GM23338 (cell line): ENCODE data around the gene SLX4IP. TPM values are rescaled to one million over a fixed set of nuclear protein-coding genes. Genes with fewer than 3 reads are reported as not detected.
A peak's percentile ranks its signal among the peaks of the same experiment; 100 is the strongest.

Experiments used
- ATAC-seq: fragments of 200-7000 bp; cut with Tn5 transposase; 3 replicates; pipeline ENCODE4 v1.9.1; 2020
- DNase-seq: peaks from one replicate; pipeline ENCODE4 v3.0.0-alpha.2; 2015; ENCODE audit warnings: low spot score
- H2AFZ ChIP-seq: fragments of 200-600 bp; sonication (generic); 2 replicates; pipeline ENCODE4 v1.8.0; 2016; ENCODE audit warnings: antibody characterized with exemption, mild to moderate bottlenecking, moderate library complexity
- H3F3A ChIP-seq: fragments of 200-600 bp; sonication (generic); replicated peaks from 2 replicates; pipeline ENCODE4 v1.8.0; 2017; ENCODE audit warnings: antibody characterized with exemption, mixed run types, low read depth
- H3K27ac ChIP-seq: fragments of 200-600 bp; sonication (generic); 2 replicates; pipeline ENCODE4 v1.6.1; 2016; ENCODE audit warnings: low read depth
- H3K27me3 ChIP-seq: fragments of 200-600 bp; sonication (generic); 2 replicates; pipeline ENCODE4 v1.8.0; 2016; ENCODE audit warnings: mild to moderate bottlenecking, mixed run types, moderate library complexity; ENCODE audit not compliant: insufficient read depth
- H3K36me3 ChIP-seq: fragments of 200-600 bp; sonication (generic); 2 replicates; pipeline ENCODE4 v1.8.0; 2016; ENCODE audit warnings: mild to moderate bottlenecking; ENCODE audit not compliant: insufficient read depth
- H3K4me1 ChIP-seq: fragments of 200-600 bp; sonication (generic); 2 replicates; pipeline ENCODE4 v1.8.0; 2016; ENCODE audit warnings: mild to moderate bottlenecking, moderate library complexity; ENCODE audit not compliant: insufficient read depth
- H3K4me2 ChIP-seq: fragments of 200-600 bp; sonication (generic); 2 replicates; pipeline ENCODE4 v1.7.1; 2017; ENCODE audit warnings: mixed run types
- H3K4me3 ChIP-seq: fragments of 200-600 bp; sonication (generic); 2 replicates; pipeline ENCODE4 v1.6.1; 2016; ENCODE audit warnings: mixed run types
- H3K79me2 ChIP-seq: fragments of 200-600 bp; sonication (generic); replicated peaks from 2 replicates; pipeline ENCODE4 v1.8.0; 2017; ENCODE audit warnings: mild to moderate bottlenecking; ENCODE audit not compliant: insufficient read depth
- H3K9me2 ChIP-seq: fragments of 200-600 bp; sonication (generic); 2 replicates; pipeline ENCODE4 v1.8.0; 2017; ENCODE audit not compliant: insufficient read depth
- H4K20me1 ChIP-seq: fragments of 200-600 bp; sonication (generic); replicated peaks from 2 replicates; pipeline ENCODE4 v1.8.0; 2017; ENCODE audit warnings: mild to moderate bottlenecking; ENCODE audit not compliant: insufficient read depth
- H3K27ac Mint-ChIP-seq: 2 replicates; pipeline ENCODE4 v1.8.0; 2020; ENCODE audit warnings: inconsistent platforms, mild to moderate bottlenecking, moderate library complexity, mixed read lengths
- H3K27me3 Mint-ChIP-seq: 3 replicates; pipeline ENCODE4 v1.8.0; 2022; ENCODE audit warnings: low read depth, mild to moderate bottlenecking, moderate library complexity, mixed read lengths, inconsistent platforms; ENCODE audit not compliant: insufficient read depth, poor library complexity
- H3K36me3 Mint-ChIP-seq: 3 replicates; pipeline ENCODE4 v1.8.0; 2021; ENCODE audit warnings: low read depth, mild to moderate bottlenecking, inconsistent platforms, moderate library complexity, mixed read lengths
- H3K4me1 Mint-ChIP-seq: 3 replicates; pipeline ENCODE4 v1.8.0; 2020; ENCODE audit warnings: mild to moderate bottlenecking, inconsistent platforms, mixed read lengths
- H3K4me3 Mint-ChIP-seq: 3 replicates; pipeline ENCODE4 v1.8.0; 2021; ENCODE audit warnings: moderate library complexity, mild to moderate bottlenecking, inconsistent platforms, mixed read lengths
- H3K9me3 Mint-ChIP-seq: 3 replicates; pipeline ENCODE4 v1.8.0; 2020; ENCODE audit warnings: moderate library complexity, mild to moderate bottlenecking, inconsistent platforms, mixed read lengths
- ETS1 ChIP-seq: IDR thresholded peaks from 2 replicates; pipeline ENCODE4 v1.6.1; 2016; ENCODE audit warnings: antibody characterized with exemption
- NANOG ChIP-seq: IDR thresholded peaks from 2 replicates; pipeline ENCODE4 v1.6.1; 2016; ENCODE audit warnings: antibody characterized with exemption, borderline replicate concordance
- POLR2AphosphoS5 ChIP-seq: IDR thresholded peaks from 2 replicates; pipeline ENCODE4 v1.6.1; 2016; ENCODE audit warnings: antibody characterized with exemption, low read depth
- STAT1 ChIP-seq: IDR thresholded peaks from one replicate; pipeline ENCODE4 v1.6.1; 2016; ENCODE audit warnings: antibody characterized with exemption; ENCODE audit not compliant: unreplicated experiment
- ZNF114 ChIP-seq: fragments of 250-450 bp; sonication (Bioruptor Pico); IDR thresholded peaks from 2 replicates; pipeline ENCODE4 v1.5.0; 2020; ENCODE audit warnings: mild to moderate bottlenecking, moderate library complexity
- ZNF331 ChIP-seq: fragments of 250-450 bp; sonication (Bioruptor Pico); IDR thresholded peaks from 2 replicates; pipeline ENCODE4 v1.5.0; 2020; ENCODE audit warnings: low read depth, mild to moderate bottlenecking, moderate library complexity
- polyA plus RNA-seq: library from polyadenylated mRNA; unstranded; fragments of >200 nt; fragmentation: Nextera tagmentation; extraction: Ambion mirVana; gene quantifications from 2 replicates; pipeline ENCODE4 v1.2.1, GENCODE V29; 2016
- total RNA-seq: library from RNA; depleted of rRNA; stranded (reverse); fragments of >200 nt; shearing (Covaris generic); gene quantifications from 2 replicates; pipeline ENCODE4 v1.2.3, GENCODE V29; 2014
- TF ChIP-seq, protein P1 (sequence below), 2 experiments: fragments of 200-600 bp in 1 of 2; sonication (generic) in 1 of 2; conservative IDR thresholded peaks; 2 replicates each; pipeline versions ENCODE4 v1.5.1 to v1.6.1; 2016 to 2017; ENCODE audit warnings: antibody characterized with exemption in 2 of 2, low read depth in 2 of 2, mild to moderate bottlenecking in 2 of 2, moderate library complexity in 1 of 2
- TF ChIP-seq, protein P2 (sequence below): IDR thresholded peaks from one replicate; pipeline ENCODE4 v1.6.1; 2018; ENCODE audit warnings: antibody characterized with exemption; ENCODE audit not compliant: unreplicated experiment

Gene SLX4IP
- total and polyA plus RNA-seq, 2 experiments from 2014 or later: 9.1 to 9.8 TPM

GRCh38 chr20:10509376-10509775, 74.3 kb downstream of the SLX4IP start:
- DNase-seq (no peak), ATAC-seq (no peak)
- no peaks in the 10 kb centered on the region for H3K27me3 ChIP-seq
- H3K4me1 Mint-ChIP-seq: peaks cover 42% of the 10 kb centered on the region
- H2AFZ ChIP-seq: no peak overlapping the region
- H3F3A ChIP-seq: no peaks in the 10 kb centered on the region
- H4K20me1 ChIP-seq: no peaks in the 10 kb centered on the region
- H3K27ac Mint-ChIP-seq: no peak overlapping the region
- no peak overlapping the region for H3K4me2 ChIP-seq
- no peak overlapping the region for H3K4me3 ChIP-seq
- H3K36me3 Mint-ChIP-seq: no peaks in the 10 kb centered on the region
- no peaks in the 10 kb centered on the region for H3K36me3 ChIP-seq
- H3K9me2 ChIP-seq: peaks cover 5% of the 10 kb centered on the region; the same call in 1 of the 2 replicates
- no peak overlapping the region for H3K4me3 Mint-ChIP-seq
- no peaks in the 10 kb centered on the region for H3K27me3 Mint-ChIP-seq
- peaks cover 15% of the 10 kb centered on the region; the same call in 1 of the 2 replicates for H3K79me2 ChIP-seq
- TF ChIP-seq ETS1 (no peak), STAT1 (no peak)
- TF ChIP-seq, protein P1, sequence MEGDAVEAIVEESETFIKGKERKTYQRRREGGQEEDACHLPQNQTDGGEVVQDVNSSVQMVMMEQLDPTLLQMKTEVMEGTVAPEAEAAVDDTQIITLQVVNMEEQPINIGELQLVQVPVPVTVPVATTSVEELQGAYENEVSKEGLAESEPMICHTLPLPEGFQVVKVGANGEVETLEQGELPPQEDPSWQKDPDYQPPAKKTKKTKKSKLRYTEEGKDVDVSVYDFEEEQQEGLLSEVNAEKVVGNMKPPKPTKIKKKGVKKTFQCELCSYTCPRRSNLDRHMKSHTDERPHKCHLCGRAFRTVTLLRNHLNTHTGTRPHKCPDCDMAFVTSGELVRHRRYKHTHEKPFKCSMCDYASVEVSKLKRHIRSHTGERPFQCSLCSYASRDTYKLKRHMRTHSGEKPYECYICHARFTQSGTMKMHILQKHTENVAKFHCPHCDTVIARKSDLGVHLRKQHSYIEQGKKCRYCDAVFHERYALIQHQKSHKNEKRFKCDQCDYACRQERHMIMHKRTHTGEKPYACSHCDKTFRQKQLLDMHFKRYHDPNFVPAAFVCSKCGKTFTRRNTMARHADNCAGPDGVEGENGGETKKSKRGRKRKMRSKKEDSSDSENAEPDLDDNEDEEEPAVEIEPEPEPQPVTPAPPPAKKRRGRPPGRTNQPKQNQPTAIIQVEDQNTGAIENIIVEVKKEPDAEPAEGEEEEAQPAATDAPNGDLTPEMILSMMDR (conservative IDR thresholded peaks at IDR 0.05; ENCODE audit: low read depth in 2 of 2): no peak
- H3K4me1 ChIP-seq: peaks cover 7% of the 10 kb centered on the region; the same call in 1 of the 2 replicates
- no peak overlapping the region for H3K27ac ChIP-seq
- no peaks in the 10 kb centered on the region for H3K9me3 Mint-ChIP-seq

- Histone ChIP-seq H3K4me2 (no peak overlapping the region), H2AFZ (no peak overlapping the region), H3K27me3 (no peaks in the 10 kb centered on the region), H3K4me3 (no peak overlapping the region), H3K79me2 (peaks cover 10% of the 10 kb centered on the region; the same call in 1 of the 2 replicates), H3F3A (no peaks in the 10 kb centered on the region), H3K9me2 (peaks cover 5% of the 10 kb centered on the region; the same call in 1 of the 2 replicates), H3K27ac (no peak overlapping the region), H4K20me1 (no peaks in the 10 kb centered on the region), H3K4me1 (peaks cover 7% of the 10 kb centered on the region; the same call in 1 of the 2 replicates), H3K36me3 (no peaks in the 10 kb centered on the region)
- no peaks in the 10 kb centered on the region for H3K27me3 Mint-ChIP-seq
- H3K27ac Mint-ChIP-seq: no peak overlapping the region
- no peaks in the 10 kb centered on the region for H3K9me3 Mint-ChIP-seq
- DNase-seq: no peak
- no peaks in the 10 kb centered on the region for H3K36me3 Mint-ChIP-seq
- peak; percentile 49; the same call in 2 of the 3 replicates for ATAC-seq
- peaks cover 42% of the 10 kb centered on the region for H3K4me1 Mint-ChIP-seq
- no peak overlapping the region for H3K4me3 Mint-ChIP-seq
- TF ChIP-seq, protein P2, sequence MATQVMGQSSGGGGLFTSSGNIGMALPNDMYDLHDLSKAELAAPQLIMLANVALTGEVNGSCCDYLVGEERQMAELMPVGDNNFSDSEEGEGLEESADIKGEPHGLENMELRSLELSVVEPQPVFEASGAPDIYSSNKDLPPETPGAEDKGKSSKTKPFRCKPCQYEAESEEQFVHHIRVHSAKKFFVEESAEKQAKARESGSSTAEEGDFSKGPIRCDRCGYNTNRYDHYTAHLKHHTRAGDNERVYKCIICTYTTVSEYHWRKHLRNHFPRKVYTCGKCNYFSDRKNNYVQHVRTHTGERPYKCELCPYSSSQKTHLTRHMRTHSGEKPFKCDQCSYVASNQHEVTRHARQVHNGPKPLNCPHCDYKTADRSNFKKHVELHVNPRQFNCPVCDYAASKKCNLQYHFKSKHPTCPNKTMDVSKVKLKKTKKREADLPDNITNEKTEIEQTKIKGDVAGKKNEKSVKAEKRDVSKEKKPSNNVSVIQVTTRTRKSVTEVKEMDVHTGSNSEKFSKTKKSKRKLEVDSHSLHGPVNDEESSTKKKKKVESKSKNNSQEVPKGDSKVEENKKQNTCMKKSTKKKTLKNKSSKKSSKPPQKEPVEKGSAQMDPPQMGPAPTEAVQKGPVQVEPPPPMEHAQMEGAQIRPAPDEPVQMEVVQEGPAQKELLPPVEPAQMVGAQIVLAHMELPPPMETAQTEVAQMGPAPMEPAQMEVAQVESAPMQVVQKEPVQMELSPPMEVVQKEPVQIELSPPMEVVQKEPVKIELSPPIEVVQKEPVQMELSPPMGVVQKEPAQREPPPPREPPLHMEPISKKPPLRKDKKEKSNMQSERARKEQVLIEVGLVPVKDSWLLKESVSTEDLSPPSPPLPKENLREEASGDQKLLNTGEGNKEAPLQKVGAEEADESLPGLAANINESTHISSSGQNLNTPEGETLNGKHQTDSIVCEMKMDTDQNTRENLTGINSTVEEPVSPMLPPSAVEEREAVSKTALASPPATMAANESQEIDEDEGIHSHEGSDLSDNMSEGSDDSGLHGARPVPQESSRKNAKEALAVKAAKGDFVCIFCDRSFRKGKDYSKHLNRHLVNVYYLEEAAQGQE: no peak
- no peak for TF ChIP-seq POLR2AphosphoS5
- TF ChIP-seq ETS1: no peak
- TF ChIP-seq, protein P1 (conservative IDR thresholded peaks at IDR 0.05; ENCODE audit: low read depth in 2 of 2): no peak
- no peak for TF ChIP-seq ZNF114 (CRISPR knock-in tag)
- no peak for TF ChIP-seq STAT1
- no peak for TF ChIP-seq ZNF331
- no peak for TF ChIP-seq NANOG
These were observed 75.1 kb downstream of the SLX4IP start for GRCh38 chr20:10510216-10510615.
